OCI-LY1 (cell line): ENCODE measurements around the gene TMEM140.

Experiments
- CTCF ChIP-seq: fragments of 200-600 bp; sonication (generic), shearing (Covaris generic); IDR thresholded peaks from 2 replicates; pipeline ENCODE4 v1.5.1; 2017; ENCODE audit warnings: mild to moderate bottlenecking, antibody characterized with exemption, low read length, moderate library complexity, mixed read lengths
- EZH2 ChIP-seq: fragments of 200-600 bp; sonication (generic), shearing (Covaris generic); IDR thresholded peaks from 2 replicates; pipeline ENCODE4 v1.8.0; 2017; ENCODE audit warnings: borderline replicate concordance, mixed run types, mild to moderate bottlenecking, antibody characterized with exemption, low read length, moderate library complexity, mixed read lengths

GRCh38 chr7:135147899-135148721, at the start of gene TMEM140:
- no peak for TF ChIP-seq CTCF
- no peak for TF ChIP-seq EZH2
